ENCODE results near the gene GOLGA8N.
"Not testable (repeated sequence)": the region's sequence is repeated elsewhere in the genome, so short reads cannot be mapped to it uniquely, and the experiment has no call there.

Gene GOLGA8N

DNA sequence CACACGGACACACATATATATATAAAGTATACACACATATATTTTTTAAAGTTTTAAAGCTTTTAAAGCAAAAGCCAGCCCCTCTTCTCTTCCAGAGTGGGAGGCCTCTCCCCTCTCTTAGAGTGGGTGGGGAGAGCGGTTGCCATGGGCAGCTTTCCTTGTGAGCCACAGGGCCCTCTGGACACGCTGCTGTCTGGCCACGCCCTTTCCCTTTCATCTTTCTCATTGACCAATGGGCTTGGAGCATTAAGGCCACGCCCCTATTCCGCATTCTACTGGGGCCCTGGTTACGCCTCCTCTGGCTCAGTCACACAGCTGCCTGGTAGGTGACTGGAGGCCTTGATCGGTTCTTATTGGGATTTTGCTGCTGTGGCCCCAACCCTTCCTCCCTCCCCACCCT lies at the start of gene GOLGA8N:
Gene GOLGA8N (plus strand): TSS at position 306 of the 400 bp plus-strand sequence.
- H3K27ac ChIP-seq, result not testable (repeated sequence)

DNA sequence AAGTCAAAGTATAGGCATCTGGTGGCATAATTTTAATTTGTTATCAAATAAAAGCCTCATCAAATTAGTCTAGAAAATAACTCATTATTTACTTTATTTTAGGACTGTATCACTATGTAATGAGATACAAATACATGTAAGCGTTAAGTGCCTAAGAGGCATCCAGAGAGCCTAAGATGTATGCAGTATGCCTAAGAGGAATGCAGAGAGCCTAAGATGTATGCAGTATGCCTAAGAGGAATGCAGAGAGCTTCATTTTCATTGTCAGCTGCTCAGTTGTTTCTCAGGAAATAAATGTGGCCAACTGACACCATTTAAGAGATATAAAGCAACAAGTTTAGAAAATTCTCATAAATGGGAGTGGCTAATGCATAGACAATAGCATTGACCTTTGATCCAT lies 49.8 kb upstream of the GOLGA8N start:
- not testable (repeated sequence) for H3K27ac ChIP-seq

DNA sequence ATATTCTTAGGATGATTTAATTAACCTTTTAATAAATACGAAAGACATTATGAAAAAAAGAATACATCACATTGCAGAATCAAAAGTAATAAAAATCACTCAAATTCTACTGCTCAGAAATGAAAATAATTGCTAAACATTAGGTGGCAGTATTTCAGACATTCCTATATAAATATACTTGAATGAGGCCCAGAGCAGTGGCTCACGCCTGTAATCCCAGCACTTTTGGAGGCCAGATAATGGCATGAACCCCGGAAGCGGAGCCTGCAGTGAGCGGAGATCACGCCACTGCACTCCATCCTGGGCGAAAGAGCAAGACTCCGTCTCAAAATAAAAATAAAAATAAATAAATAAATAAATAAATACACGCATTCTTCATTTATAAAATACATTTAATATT lies 48.1 kb upstream of the GOLGA8N start:
- not testable (repeated sequence) for H3K27ac ChIP-seq

DNA sequence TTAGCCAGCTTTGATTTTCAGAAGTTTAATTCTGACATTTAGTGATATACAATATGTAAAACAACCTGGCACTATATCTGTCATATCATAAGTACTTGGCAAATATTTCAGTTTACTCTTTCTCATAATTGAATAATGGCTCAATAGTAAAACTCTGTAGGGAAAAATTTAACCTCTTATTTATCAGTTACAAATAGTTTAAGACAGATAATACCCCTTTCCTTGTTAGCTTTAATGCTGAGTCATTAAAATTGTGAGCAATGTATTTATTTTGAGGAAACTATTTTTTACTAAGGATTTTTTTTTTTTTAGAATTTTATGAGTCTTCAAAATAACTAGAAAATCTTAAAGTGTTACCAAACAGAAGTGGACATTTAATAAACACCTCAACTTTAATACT lies 38.7 kb upstream of the GOLGA8N start:
- H3K27ac ChIP-seq, result not testable (repeated sequence)

DNA sequence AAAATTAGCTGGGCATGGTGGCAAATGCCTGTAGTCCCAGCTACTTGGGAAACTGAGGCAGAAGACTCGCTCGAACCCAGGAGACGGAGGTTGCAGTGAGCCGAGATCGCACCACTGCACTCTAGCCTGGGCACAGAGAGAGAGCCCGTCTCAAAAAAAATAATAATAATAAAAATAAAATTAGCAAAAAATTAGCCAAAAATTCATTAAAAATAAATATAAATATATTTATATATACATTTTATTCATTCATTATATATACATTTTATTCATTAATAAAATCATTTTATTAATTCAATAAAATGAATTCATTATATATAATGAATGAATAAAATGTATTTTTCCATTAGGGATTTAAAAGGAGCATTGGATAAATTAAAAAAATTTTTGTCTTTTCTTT lies 31.1 kb upstream of the GOLGA8N start:
- H3K27ac ChIP-seq, result not testable (repeated sequence)

DNA sequence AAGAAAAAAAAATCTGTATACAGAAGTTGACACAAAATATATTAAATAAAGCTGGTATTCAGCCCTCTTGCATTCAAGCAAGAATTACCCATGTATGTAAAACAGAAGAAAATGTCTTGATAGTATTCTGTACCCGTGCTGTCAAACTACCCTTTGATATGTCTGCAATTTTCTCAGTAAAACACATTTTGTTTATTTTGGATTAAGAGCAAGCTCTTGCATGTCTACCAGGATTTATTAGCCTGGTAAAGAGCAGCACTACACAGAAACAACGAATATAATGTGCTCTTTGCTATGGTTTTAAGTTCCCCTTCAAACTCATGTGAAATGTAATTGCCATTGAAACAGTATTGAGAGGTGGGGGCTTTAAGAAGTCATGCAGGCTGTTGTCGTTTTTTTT lies 24.3 kb upstream of the GOLGA8N start:
- H3K27ac ChIP-seq, result not testable (repeated sequence)

DNA sequence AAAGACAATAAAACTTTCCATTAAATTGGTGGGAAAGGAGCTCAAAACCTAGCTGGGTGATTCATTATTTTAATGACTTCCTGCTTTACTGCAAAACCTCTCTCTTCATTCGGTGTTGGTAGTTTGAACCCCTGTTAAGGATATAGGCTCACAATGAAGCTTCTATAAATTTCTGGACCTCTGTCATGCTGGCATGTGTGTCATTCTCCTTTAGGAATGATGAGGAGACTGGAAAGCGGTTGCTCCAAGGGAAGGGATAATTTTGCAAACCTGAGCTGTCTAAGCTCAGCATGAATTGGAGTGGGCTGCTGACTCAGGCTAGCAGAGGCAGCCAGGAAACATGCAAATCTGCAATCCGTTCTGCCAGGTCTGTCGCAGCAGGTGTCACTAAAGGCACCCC lies 14.8 kb upstream of the GOLGA8N start:
- H3K27ac ChIP-seq, result not testable (repeated sequence)

DNA sequence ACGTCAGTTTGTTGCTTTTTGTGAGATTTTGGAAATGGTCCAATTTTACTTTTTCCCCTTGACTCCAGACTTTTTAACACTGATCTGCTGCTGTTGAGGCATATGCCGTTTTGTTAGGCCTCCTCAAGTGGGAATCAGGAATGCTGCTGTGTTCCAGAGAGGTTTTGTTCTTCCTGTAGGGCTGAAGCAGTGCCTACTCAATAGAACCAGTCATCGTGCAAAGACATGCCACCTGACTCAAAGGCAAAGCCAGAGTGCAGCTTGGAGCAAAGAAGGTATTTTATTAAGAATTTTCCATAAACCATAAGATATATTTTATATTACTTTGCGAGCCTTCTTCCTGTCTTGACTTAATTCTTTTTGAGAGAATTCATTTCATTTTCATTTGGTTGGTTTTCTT lies 7.4 kb upstream of the GOLGA8N start:
- not testable (repeated sequence) for H3K27ac ChIP-seq

DNA sequence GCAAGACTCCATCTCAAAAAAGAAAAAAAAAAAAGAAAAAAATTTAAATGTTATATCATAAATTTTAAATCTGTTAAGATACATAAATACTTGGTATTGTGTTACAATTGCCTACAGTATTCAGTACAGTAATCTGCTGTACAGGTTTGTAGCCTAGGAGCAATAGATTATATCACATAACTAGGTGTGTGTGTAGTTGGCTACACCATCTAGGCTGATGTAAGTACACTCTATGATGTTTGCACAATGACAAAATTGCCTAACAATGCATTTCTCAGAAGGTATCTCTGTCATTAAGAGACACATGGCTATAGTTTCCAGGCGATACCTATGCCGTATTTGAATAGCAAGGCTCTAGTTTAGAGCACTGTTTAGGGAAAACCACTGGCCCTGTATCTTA lies 16.3 kb downstream of the GOLGA8N start:
- H3K27ac ChIP-seq, result not testable (repeated sequence)

DNA sequence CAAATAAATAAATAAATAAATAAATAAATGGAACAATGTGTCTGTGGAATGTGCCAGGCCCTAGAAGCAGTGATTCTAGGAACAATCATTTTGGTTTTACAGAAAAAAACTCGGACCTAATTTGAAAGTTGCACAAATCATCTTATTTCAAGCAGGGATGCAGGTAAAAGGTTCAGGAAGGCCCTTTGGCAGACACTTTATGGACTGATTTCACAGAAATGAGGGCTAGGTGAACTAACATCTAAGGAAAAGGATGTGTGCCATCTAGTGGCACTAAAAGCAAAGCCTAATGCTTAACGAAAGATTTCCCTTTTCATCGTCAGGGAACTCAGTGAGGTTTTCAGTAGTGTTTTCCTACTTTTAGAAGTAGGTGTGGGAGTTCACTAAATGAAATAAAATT lies 17.5 kb downstream of the GOLGA8N start:
- TF ChIP-seq, protein P1, sequence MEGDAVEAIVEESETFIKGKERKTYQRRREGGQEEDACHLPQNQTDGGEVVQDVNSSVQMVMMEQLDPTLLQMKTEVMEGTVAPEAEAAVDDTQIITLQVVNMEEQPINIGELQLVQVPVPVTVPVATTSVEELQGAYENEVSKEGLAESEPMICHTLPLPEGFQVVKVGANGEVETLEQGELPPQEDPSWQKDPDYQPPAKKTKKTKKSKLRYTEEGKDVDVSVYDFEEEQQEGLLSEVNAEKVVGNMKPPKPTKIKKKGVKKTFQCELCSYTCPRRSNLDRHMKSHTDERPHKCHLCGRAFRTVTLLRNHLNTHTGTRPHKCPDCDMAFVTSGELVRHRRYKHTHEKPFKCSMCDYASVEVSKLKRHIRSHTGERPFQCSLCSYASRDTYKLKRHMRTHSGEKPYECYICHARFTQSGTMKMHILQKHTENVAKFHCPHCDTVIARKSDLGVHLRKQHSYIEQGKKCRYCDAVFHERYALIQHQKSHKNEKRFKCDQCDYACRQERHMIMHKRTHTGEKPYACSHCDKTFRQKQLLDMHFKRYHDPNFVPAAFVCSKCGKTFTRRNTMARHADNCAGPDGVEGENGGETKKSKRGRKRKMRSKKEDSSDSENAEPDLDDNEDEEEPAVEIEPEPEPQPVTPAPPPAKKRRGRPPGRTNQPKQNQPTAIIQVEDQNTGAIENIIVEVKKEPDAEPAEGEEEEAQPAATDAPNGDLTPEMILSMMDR (IDR thresholded peaks at IDR 0.05), result 0 out of 2 replicates have a peak, but pooled peaks have one; percentile 7
- not testable (repeated sequence) for H3K27ac ChIP-seq

DNA sequence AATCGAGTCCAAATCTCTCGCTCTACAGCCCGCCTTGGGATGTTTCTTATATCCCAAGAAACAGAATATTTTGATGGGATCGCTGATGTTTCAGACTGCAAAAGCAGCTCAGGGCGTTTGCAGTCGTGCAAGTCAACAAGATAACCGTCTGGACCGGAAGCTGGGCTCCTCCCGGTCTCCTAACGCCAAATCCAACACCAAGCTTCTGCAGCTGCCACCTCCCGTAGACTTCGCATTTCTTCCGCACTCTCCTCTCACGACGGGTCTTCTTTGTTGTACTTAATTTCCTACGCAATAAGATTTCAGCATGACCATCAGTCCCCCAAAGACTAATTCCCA lies 21.4 kb downstream of the GOLGA8N start:
- peak overlapping the region; percentile 71 for H3K27ac ChIP-seq

DNA sequence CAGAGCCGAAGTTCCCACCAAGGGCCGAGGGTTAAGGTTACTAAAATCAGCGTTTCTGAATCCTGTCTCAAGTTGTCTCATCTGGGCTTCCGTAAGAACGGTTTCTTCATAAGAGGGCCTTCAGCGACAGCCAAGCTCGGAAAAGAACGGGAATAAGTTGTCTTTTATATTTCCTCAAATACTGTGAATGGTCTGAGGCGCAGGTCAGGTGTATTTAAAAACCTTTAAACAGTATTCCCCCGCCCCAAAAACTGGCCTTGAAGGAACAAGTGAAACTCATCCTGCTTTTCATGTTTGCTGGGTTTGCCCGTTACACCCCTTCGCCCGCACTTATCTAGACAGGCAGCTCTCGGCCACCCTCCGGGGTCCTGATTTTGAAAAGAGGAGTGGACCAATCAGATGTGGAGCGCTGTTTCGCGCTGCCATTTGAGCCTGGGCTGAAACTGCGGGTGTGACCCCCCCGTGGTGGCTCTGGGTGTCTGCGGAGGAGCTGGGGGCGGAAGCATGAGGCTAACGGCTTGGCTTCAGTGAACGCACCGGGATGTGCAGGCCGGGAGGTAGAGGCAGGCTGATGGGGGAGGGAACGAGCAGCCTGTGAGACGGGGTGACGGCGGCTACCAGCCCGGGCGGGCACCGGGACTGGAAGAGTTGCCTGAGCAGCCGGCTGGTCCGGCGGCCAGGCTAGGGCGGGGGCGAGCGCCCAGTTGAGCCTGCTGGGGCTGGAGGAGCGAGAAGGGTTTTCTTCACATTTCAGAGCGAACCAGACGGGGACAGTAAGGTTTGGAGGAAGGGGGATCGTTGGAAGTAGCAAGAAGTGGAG lies 22.0 kb downstream of the GOLGA8N start, which contains the start of gene ARHGAP11A:
Gene ARHGAP11A (plus strand): TSS at position 454 of the 820 bp plus-strand sequence. CDS start 708 bp downstream, outside the sequence.
- H3K27ac ChIP-seq, result peak within 1 kb of the TSS; percentile 71

DNA sequence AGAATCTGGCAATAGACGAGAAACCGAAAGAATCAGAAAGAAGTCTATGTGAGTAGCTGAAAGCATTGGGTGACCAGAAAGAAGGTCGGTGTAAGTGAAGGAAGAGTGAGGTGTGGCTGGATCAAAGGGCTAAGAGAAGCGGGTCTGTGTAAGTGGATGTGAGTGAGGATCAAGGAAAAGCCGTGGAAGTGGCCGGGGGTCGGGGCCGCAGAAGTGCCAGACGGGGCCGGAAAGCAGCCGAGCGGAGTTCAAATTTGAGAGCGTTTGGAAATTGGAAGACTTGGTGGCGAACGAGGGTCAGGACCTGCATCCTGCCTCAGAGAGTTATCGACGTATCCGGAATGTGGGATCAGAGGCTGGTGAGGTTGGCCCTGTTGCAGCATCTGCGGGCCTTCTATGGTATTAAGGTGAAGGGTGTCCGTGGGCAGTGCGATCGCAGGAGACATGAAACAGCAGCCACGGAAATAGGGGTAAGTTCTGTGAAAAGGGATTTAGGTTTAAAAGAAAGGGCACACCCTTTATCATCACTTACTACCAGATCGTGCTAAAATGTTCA lies 22.7 kb downstream of the GOLGA8N start:
- H3K27ac ChIP-seq, result peak overlapping the region; percentile 71

DNA sequence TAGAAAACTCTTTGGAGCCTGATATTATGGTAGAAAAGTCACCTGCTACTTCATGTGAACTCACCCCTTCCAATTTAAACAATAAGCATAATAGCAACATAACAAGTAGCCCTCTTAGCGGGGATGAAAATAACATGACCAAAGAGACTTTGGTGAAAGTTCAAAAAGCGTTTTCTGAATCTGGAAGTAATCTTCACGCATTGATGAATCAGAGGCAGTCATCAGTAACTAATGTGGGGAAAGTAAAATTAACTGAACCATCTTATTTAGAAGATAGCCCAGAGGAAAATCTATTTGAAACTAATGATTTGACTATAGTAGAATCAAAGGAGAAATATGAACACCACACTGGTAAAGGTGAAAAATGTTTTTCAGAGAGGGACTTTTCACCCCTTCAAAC lies 43.2 kb downstream of the GOLGA8N start:
- TF ChIP-seq ZFX (IDR thresholded peaks at IDR 0.05; ENCODE audit: borderline replicate concordance), result no peak
- no peak overlapping the region for H3K27ac ChIP-seq

DNA sequence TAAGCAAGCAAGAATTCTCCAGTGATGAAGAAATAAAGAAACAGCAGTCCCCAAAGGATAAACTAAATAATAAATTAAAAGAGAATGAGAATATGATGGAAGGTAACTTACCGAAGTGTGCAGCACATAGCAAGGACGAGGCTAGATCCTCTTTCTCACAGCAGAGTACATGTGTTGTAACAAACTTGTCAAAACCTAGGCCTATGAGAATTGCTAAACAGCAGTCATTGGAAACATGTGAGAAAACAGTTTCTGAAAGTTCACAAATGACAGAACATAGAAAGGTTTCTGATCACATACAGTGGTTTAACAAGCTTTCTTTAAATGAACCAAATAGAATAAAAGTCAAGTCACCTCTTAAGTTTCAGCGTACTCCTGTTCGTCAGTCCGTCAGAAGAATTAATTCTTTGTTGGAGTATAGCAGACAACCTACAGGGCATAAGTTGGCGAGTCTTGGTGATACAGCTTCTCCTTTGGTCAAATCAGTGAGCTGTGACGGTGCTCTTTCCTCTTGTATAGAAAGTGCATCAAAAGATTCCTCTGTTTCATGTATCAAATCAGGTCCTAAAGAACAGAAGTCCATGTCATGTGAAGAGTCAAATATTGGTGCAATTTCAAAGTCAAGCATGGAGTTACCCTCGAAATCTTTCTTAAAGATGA lies 43.8 kb downstream of the GOLGA8N start:
- H3K27ac ChIP-seq, result no peak overlapping the region
- TF ChIP-seq, protein P1 (IDR thresholded peaks at IDR 0.05), result no peak
- no peak for TF ChIP-seq ZFX (IDR thresholded peaks at IDR 0.05; ENCODE audit: borderline replicate concordance)

Data from 22Rv1 (cell line).